K562 (cell line): Measurements from ENCODE around the gene ANKRD33. TPM values are rescaled to one million over a fixed set of nuclear protein-coding genes. Genes with fewer than 3 reads are reported as not detected.

Source experiments
- EP400 ChIP-seq: fragments of 450-650 bp; IDR thresholded peaks from 2 replicates; pipeline ENCODE4 v1.6.1; 2017; ENCODE audit warnings: antibody characterized with exemption, mild to moderate bottlenecking, moderate library complexity
- ETV1 ChIP-seq: fragments of 450-650 bp; conservative IDR thresholded peaks from 2 replicates; pipeline ENCODE4 v1.6.1; 2016; ENCODE audit warnings: missing genetic modification characterization, control low read depth, low read depth, missing compliant biosample characterization
- GATAD2A ChIP-seq: fragments of 450-650 bp; IDR thresholded peaks from 2 replicates; pipeline ENCODE4 v1.6.1; 2017
- HEY1 ChIP-seq: fragments of 250-450 bp; sonication (Bioruptor Pico); IDR thresholded peaks from 2 replicates; pipeline ENCODE4 v1.5.0; 2020; ENCODE audit warnings: mild to moderate bottlenecking, moderate library complexity, borderline replicate concordance
- HMGN3 ChIP-seq: IDR thresholded peaks from 2 replicates; pipeline ENCODE4 v1.6.1; 2011; ENCODE audit warnings: borderline replicate concordance, low read depth, mild to moderate bottlenecking, mixed read lengths, low read length; ENCODE audit not compliant: insufficient read length; ENCODE audit errors: extremely low read depth
- KDM1A ChIP-seq, 2 experiments: fragments of 450-650 bp; IDR thresholded peaks; 2 replicates each; pipeline ENCODE4 v1.6.1; 2016; ENCODE audit warnings: mild to moderate bottlenecking in 2 of 2
- MCM2 ChIP-seq: fragments of 450-650 bp; IDR thresholded peaks from 2 replicates; pipeline ENCODE4 v1.6.1; 2017; ENCODE audit warnings: low read depth, mild to moderate bottlenecking
- MTF1 ChIP-seq: fragments of 250-450 bp; sonication (Bioruptor Pico); IDR thresholded peaks from 2 replicates; pipeline ENCODE4 v1.9.0; 2021; ENCODE audit warnings: moderate library complexity, mild to moderate bottlenecking, inconsistent platforms, borderline replicate concordance
- NEUROD1 ChIP-seq: fragments of 150-350 bp; IDR thresholded peaks from 2 replicates; pipeline ENCODE4 v1.6.1; 2014; ENCODE audit warnings: borderline replicate concordance, low read length, low read depth; ENCODE audit not compliant: partially characterized antibody
- RBFOX2 ChIP-seq: fragments of 200-400 bp; formaldehyde crosslinking; IDR thresholded peaks from 2 replicates; pipeline ENCODE4 v1.6.1; 2017; ENCODE audit warnings: low read depth, mild to moderate bottlenecking, low read length, moderate library complexity
- SMAD4 ChIP-seq: fragments of 250-450 bp; sonication (Bioruptor Pico); conservative IDR thresholded peaks from 2 replicates; pipeline ENCODE4 v1.8.0; 2021; ENCODE audit warnings: inconsistent platforms, mild to moderate bottlenecking, moderate library complexity
- SOX6 ChIP-seq: fragments of 450-650 bp; IDR thresholded peaks from 2 replicates; pipeline ENCODE4 v1.6.1; 2014; ENCODE audit warnings: mild to moderate bottlenecking
- SREBF2 ChIP-seq: sonication (generic); formaldehyde crosslinking; IDR thresholded peaks from 2 replicates; pipeline ENCODE4 v1.4.0; 2020; ENCODE audit warnings: mild to moderate bottlenecking, missing genetic modification reagents
- STAT5A ChIP-seq: IDR thresholded peaks from 2 replicates; pipeline ENCODE4 v1.6.1; 2012; ENCODE audit warnings: low read length, inconsistent platforms, borderline replicate concordance
- ZNF217 ChIP-seq: sonication (generic); formaldehyde crosslinking; IDR thresholded peaks from 2 replicates; pipeline ENCODE4 v1.8.0; 2022; ENCODE audit warnings: mild to moderate bottlenecking, missing genetic modification reagents
- ZNF280A ChIP-seq: fragments of 450-650 bp; IDR thresholded peaks from 2 replicates; pipeline ENCODE4 v1.6.1; 2018; ENCODE audit warnings: mild to moderate bottlenecking, low read depth; ENCODE audit not compliant: partially characterized antibody
- ZNF780A ChIP-seq: fragments of 250-450 bp; sonication (Bioruptor Pico); IDR thresholded peaks from 2 replicates; pipeline ENCODE4 v1.5.0; 2021; ENCODE audit warnings: mild to moderate bottlenecking
- polyA plus RNA-seq, 8 experiments: library from polyadenylated mRNA; depleted of rRNA in 4 of 8; stranded (reverse) in 5 of 8; unstranded in 3 of 8; fragments of >200 nt; fragmentation: Nextera tagmentation in 2 of 8; fragmentation: Illumina TruSeq in 1 of 8; extraction: Ambion mirVana in 2 of 8; extraction: Trizol in 1 of 8; gene quantifications; 2 replicates each; pipeline versions ENCODE4 v1.2.1 to v1.2.3, GENCODE V29; 2011 to 2014; ENCODE audit warnings: inconsistent platforms in 1 of 8, missing spikeins in 1 of 8
- total RNA-seq, 7 experiments: library from RNA; depleted of rRNA in 6 of 7; stranded (reverse); fragments of >200 nt in 6 of 7; fragmentation: Illumina TruSeq in 2 of 7; extraction: Trizol in 2 of 7; gene quantifications; 2 replicates each; pipeline versions ENCODE4 v1.2.1 to v1.2.3, GENCODE V29; 2011 to 2021; ENCODE audit warnings: low replicate concordance in 1 of 7
- TF ChIP-seq, protein P1 (sequence below): fragments of 450-650 bp; formaldehyde crosslinking; IDR thresholded peaks from 2 replicates; pipeline ENCODE4 v1.4.0; 2020; ENCODE audit warnings: mild to moderate bottlenecking, mixed read lengths

Gene ANKRD33
- total and polyA plus RNA-seq, 9 of the 15 experiments (the other 6 are each of a cell fraction or from before 2014, with no cell fraction given) = 0.04 to 0.11 (median 0.07) TPM; not detected in 4

- no peak for TF ChIP-seq SREBF2 (CRISPR knock-in tag)
- TF ChIP-seq HEY1 (CRISPR knock-in tag) = no peak
- TF ChIP-seq SOX6 = peak; percentile 91
- peak; percentile 78 to 81 for TF ChIP-seq KDM1A (IDR thresholded peaks at IDR 0.05)
- peak; percentile 69; the same call in 1 of the 2 replicates for TF ChIP-seq MTF1
- TF ChIP-seq ETV1 (tag) = peak; percentile 81
- TF ChIP-seq ZNF780A (CRISPR knock-in tag) = no peak
- TF ChIP-seq ZNF280A = peak; percentile 7
- no peak for TF ChIP-seq MCM2
- peak; percentile 37 for TF ChIP-seq HMGN3
- TF ChIP-seq NEUROD1 = peak; percentile 79
- TF ChIP-seq EP400 = peak; percentile 85
- TF ChIP-seq ZNF217 (CRISPR knock-in tag) = no peak
- 0 out of 2 replicates have a peak, but pooled peaks have one; percentile 47 for TF ChIP-seq GATAD2A
- TF ChIP-seq, protein P1, sequence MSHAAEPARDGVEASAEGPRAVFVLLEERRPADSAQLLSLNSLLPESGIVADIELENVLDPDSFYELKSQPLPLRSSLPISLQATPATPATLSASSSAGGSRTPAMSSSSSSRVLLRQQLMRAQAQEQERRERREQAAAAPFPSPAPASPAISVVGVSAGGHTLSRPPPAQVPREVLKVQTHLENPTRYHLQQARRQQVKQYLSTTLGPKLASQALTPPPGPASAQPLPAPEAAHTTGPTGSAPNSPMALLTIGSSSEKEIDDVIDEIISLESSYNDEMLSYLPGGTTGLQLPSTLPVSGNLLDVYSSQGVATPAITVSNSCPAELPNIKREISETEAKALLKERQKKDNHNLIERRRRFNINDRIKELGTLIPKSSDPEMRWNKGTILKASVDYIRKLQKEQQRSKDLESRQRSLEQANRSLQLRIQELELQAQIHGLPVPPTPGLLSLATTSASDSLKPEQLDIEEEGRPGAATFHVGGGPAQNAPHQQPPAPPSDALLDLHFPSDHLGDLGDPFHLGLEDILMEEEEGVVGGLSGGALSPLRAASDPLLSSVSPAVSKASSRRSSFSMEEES (CRISPR knock-in tag) = peak; percentile 73
- TF ChIP-seq STAT5A = peak; percentile 54; the same call in 1 of the 2 replicates
- peak; percentile 49 for TF ChIP-seq SMAD4 (CRISPR knock-in tag)
- no peak for TF ChIP-seq RBFOX2
These were observed 3.1 kb upstream of the ANKRD33 start (continued) for GRCh38 chr12:51884676-51885229.
